ENCODE results near the gene OSBPL7.

The OSBPL7 gene

DNA sequence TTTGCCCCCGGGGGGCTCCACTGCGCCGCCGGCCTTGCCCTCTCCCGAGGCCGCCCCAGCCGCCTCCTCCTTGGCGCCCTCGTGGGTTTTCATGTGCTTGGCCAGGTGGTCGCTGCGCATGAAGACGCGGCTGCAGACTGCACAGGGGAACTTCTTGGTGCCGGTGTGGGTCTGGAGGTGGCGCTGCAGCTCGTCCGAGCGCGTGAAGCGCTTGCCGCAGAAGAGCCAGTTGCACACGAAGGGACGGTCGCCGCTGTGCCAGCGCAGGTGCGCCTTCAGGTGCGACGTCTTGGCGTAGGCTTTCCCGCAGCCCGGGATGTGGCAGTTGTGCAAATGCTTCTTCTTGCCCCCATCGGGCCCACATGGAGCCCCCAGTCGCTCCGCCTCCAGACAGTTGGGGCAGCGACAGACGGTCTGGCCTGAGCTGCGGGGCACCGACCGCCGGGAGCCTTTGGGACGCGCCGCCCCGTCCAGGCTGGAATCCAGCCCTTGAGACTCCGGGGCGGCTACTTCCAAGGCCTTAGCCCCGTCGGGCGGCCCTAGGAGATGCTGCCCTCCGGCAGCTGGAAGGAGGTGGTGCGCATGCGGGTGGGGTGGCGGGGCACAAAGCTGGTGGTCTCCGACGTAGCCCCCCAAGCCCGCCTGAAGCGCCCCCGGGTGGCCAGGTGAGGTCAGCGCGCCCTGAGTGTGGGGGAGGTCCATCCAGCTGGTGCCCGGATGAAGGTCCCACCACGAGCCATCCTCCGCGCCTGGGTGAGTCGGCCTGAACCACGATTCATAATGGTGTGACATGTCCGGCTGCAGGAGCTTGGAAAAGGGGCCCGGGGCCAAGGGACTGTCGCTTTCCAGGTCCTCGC, 26.0 kb upstream of the OSBPL7 start:
- DNase-seq, result no peak

DNA sequence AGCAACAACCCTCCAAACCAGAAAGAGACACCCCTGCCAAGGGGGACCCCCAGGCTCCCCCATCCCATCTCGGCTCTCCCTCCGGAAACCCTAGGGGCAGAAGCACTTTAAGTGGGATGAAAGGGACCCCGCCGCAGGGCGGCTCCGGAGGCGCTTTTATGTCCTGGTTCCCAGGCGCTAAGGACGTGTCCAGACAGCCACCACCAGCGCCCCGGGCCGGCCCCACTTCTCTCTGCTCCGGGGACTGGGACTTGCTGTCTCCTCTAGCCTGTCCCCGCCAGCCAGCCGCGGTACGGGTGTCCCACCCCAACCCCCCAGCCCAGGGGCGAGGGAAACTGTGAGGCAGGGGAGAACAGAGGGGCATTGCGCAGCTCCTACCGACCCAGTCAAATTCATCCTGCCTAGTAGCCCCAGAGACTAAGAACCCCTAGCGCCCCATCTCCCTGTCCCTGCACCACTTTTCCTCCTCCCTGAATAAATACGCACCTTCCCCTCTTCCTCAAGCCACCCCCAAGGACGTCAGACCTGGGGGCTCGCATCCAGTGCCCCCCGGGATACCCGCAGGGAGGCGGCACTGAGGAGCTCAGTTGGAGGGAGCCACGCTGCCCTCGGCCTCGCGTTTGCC, 25.2 kb upstream of the OSBPL7 start:
- DNase-seq, result no peak

GRCh38 chr17:47845716-47846075, 24.1 kb upstream of the OSBPL7 start:
- no peak for DNase-seq

- peak; percentile 32 for DNase-seq
These were observed 23.5 kb upstream of the OSBPL7 start for GRCh38 chr17:47844814-47845715.

DNA sequence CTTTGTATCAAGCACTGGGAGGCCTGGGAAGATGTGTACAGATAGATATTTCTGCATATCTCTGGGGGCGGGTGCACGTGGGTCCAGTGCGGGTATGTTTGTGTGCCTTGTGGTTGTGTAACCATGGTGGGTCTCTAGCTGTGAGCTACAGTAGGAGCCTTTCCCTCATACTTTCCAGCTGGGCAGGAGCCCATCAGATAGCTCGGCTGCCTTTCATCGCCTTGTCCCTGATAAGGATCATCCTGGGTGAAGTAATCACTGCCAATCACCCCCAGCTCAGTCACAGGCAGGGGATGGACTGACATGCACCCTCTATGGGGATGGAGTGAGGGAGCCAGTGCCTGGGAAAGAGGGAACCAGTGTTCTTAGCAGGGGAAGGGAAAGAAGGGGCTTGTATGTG, 22.6 kb upstream of the OSBPL7 start:
- peak; percentile 23 for DNase-seq

- no peak for DNase-seq
These were observed 21.8 kb upstream of the OSBPL7 start for GRCh38 chr17:47843391-47843730.

- DNase-seq, result no peak
These were observed 20.1 kb upstream of the OSBPL7 start for GRCh38 chr17:47841488-47842291.

- DNase-seq, result peak; percentile 79
These were observed 19.3 kb upstream of the OSBPL7 start, which contains the start of gene SCRN2 for GRCh38 chr17:47840742-47841487. Gene SCRN2 (minus strand): TSS chr17:47841273. CDS start chr17:47840843, 430 bp downstream.

DNA sequence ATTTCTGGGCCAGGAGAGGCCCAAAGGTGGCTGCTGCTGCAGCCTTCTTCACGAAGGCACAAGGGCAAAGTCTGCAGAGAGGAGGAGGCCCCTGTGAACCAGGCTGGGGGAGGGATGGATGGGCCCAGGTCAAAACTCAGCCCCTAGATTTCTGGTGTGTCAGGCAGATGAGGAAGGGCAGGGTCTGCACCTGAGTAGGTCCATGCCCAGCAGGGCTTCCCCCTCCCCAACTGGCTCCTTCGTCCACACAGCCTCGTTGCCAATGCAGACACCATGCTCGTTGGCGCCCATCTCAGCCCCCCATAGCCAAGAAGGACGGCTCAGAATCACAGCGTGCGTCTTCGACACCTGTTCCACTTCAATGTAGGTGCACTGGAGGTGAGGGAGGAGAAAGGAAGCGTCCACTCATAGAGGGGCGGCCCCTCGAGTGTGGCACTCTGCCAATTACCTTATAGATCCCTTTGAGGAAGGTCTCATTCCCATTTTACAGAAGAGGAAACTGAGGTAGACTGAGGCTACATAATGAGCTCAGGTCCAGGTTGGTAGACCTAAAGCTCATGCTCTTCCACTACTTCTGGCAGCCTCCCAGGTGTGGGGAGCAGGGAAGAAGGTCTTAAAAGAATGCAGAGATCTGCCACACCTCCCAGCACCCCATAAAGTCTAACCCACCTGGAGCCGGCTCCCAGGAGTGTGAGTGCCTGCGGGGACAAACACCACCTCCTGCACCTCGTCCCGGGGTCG, 18.6 kb upstream of the OSBPL7 start:
- no peak for DNase-seq

DNA sequence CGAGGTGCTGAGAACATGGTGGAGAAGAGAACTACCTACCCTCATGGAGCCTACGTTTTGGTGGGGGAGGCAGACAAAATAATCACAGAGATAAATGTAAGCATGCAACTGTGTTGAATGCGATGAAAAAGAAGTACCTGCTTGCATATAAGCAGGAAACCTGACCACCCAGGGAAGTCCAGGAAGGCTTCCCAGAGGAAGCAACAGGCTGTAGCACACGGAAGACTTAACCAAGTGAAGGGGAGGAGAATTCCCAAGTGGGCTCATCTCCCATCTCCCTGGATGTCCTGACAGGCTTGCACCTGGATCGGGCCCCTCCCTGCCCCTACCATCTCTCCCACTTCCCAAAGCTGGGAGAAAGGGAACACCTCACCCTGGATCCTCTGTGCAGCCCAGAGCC, 17.5 kb upstream of the OSBPL7 start:
- no peak for DNase-seq

DNA sequence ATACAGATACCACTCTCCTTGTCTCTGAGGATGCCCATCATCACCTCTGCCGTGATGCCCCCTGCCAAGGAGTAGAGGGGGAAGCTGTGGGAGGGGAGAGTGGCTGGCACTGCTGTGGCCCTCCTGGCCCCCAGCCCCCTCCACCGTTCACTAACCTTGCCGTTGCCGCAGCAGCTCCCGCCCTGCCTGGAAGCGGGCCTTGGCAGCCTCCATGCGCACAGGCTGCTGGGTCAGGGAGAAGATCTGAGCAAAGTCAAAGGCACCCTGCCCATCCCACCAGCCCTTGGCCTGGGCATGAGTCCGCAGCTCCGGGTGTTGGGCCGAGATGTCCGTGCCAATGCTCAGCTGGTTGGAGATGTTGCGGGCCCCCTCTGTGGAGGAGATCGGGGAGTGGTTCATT, 17.0 kb upstream of the OSBPL7 start:
- no peak for DNase-seq

DNA sequence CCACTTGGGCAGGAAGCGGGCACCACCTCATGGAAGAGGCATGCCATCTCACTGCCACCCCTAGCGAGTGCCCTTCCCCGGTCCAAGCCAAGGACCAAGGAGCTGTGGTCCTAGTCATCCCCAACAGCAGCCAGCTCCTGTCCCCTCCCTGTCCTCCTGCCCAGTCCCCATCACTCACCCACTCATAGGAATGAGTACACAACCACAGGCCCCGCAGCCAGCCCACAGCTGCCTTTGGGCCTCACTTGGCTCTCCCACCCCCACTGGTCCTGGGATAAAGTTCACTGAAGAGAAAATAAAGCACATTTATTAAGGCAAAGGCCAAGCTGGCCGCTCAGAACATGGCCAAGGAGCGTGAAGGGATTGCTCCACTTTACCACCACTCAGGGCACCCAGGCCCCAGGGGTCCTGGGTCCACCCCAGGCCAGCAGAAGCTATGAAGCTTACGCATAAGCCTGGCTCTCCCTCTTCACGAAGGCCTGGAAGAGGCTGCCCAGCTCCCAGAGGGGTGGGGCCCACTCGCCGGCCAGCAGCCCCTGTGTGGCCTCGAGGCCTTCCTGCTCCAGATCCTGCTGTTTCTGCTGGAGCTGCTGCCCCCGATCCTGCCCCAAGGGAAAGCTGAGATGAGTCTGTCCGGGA, 15.9 kb upstream of the OSBPL7 start:
- DNase-seq, result no peak

GRCh38 chr17:47836601-47837000, 15.0 kb upstream of the OSBPL7 start:
- no peak for DNase-seq

GRCh38 chr17:47834756-47835155, 13.2 kb upstream of the OSBPL7 start:
- DNase-seq, result no peak

GRCh38 chr17:47831934-47832327, 10.3 kb upstream of the OSBPL7 start:
- no peak for DNase-seq

DNA sequence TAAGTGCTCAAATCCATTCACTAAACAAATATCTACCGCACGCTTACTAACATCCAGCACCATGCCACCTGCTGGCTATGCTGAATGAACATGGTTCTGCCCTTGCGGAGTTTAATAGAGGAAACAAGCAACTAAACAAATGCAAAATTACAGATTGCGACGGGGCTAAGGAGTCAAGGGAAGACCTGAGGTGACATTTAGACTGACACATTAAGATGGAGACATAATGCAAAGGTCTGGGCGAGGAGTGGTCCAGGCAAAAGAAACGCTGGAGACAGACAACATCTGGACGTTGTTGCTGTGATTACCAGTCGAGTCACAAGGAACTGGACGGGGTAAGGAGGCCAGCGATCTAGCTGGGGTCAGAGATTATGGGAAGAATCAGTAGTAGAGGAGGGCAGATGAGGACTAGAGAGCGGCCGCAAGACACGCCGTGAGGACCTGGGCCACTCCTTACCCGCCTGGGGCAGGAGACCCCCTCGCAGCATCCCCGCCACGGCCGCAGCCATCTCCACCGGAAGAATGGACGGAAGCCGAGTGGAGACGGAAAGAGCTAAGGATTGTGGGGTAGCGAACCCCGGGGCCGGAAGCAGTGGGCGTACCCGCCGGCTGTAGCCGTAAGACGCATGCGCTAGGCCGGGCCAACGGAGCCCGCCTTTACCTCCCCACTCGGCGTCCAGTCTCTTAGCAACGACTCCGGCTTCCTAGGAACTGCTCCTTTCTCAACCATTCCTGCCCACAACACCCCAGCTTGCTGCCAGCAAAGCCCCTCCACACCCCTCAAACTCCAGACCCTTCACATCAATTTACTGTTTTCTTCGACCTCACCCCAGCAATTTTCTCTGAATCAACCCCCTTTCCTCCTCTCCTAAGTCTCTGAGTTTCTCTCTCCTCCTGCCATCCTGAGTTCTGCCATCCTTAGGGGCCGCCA, 9.7 kb upstream of the OSBPL7 start, which contains the start of the genes LRRC46 and MRPL10:
LRRC46 (plus strand) TSS at position 668 of the 931 bp plus-strand sequence. CDS start 320 bp downstream, outside the sequence.
MRPL10 (minus strand) TSS at position 539 of the 931 bp plus-strand sequence; CDS start at position 509, 30 bp downstream.
- peak; percentile 92 for DNase-seq

GRCh38 chr17:47830396-47831002, 8.9 kb upstream of the OSBPL7 start:
- no peak for DNase-seq

GRCh38 chr17:47829870-47830269, 8.3 kb upstream of the OSBPL7 start:
- DNase-seq, result no peak

- DNase-seq, result no peak
These were observed 1.9 kb upstream of the OSBPL7 start for GRCh38 chr17:47823519-47823918.

Data from fibroblast of upper back skin (primary cell).